ENCODE data around the gene SLC25A24. TPM values are rescaled to one million over a fixed set of nuclear protein-coding genes. Genes with fewer than 3 reads are reported as not detected.
"Not testable (repeated sequence)": the region's sequence is repeated elsewhere in the genome, so short reads cannot be mapped to it uniquely, and the experiment has no call there.

SLC25A24 gene
- total RNA-seq, 2 donors from 2014 or later: 6.3 to 21.5 TPM

DNA sequence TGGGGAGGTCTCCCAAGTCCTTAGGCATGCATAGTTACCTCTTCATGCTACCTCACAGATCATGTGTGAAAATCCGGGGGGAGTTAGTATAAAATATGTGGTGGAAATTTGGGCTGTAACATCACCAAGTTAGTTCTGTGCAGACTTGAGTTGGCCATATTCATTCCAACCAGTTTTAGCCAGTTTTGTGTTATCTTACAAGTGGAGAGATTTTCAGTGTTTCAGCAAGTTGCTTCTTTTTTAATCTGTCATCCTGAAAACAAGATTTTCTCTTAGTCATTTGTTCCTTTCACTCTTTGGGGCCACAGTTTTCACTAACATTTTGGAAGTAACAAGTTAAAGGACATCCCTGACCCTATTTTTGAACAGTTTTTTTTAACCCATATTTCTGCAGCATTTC, 11.3 kb downstream of the SLC25A24 start:
- H3K27ac ChIP-seq: no peak overlapping the region
- intact Hi-C loops (cut with DNase I): no loop called here
- H3K4me1 ChIP-seq: no peaks in the 10 kb centered on the region
- no peaks in the 10 kb centered on the region for H3K9me3 ChIP-seq
- peaks cover 0 to 5% of the 10 kb centered on the region in 2 donors for H3K36me3 ChIP-seq (replicated peaks in 1 of 2; ENCODE audit: insufficient read depth in 1 of 2, low read depth in 2 of 2)
- DNase-seq (no peak), ATAC-seq (no peak)
- H3K27me3 ChIP-seq: no peaks in the 10 kb centered on the region
- 83 to 100% methylated on average over 1 of the region's 1 CpG for WGBS, 2 donors
- no peak overlapping the region for H3K4me3 ChIP-seq
- TF ChIP-seq POLR2A (IDR thresholded peaks at IDR 0.05): no peak
- TF ChIP-seq, protein P1, sequence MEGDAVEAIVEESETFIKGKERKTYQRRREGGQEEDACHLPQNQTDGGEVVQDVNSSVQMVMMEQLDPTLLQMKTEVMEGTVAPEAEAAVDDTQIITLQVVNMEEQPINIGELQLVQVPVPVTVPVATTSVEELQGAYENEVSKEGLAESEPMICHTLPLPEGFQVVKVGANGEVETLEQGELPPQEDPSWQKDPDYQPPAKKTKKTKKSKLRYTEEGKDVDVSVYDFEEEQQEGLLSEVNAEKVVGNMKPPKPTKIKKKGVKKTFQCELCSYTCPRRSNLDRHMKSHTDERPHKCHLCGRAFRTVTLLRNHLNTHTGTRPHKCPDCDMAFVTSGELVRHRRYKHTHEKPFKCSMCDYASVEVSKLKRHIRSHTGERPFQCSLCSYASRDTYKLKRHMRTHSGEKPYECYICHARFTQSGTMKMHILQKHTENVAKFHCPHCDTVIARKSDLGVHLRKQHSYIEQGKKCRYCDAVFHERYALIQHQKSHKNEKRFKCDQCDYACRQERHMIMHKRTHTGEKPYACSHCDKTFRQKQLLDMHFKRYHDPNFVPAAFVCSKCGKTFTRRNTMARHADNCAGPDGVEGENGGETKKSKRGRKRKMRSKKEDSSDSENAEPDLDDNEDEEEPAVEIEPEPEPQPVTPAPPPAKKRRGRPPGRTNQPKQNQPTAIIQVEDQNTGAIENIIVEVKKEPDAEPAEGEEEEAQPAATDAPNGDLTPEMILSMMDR (IDR thresholded peaks at IDR 0.05): no peak

DNA sequence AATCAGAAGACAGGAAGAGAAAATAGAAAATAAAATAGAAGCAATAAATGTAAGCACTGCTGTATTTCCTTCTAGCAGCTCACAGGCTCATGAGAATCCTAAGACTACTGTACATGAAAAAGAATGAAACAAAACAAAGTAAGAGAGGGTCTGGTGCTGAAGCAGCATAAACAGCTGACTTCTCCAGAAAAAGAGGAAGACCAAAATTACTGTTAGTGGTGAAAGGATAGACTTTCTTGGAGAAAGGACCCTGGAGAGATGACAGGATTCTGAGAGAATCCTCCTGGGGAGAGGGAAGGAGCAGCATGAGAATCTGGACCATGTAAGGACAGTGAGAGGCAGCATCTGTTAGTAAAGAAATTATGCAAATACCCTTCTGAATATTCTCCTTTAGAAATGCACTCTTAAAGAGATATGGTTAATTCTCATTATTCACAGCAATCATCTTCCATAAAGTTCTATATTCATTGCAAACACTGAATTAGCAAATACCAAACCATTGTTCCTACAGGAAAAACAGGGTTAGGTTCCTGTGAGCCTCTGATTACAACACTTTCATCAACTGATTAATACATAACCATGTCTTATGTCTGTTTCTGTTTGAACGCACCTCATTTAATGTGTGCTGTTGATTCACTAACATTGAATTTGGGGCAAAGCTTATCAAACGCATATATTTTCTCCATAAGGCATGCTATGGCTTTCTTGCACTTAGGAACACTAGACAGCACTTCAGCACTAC, 17.0 kb downstream of the SLC25A24 start:
- TF ChIP-seq POLR2A (IDR thresholded peaks at IDR 0.05): no peak
- TF ChIP-seq, protein P1 (IDR thresholded peaks at IDR 0.05): no peak
- WGBS, 2 donors: 48 to 74% methylated on average over 2 of the region's 2 CpGs
- no peaks in the 10 kb centered on the region for H3K27me3 ChIP-seq
- H3K4me3 ChIP-seq: no peak overlapping the region
- DNase-seq (no peak), ATAC-seq (no peak)
- H3K36me3 ChIP-seq (replicated peaks in 1 of 2; ENCODE audit: insufficient read depth in 1 of 2, low read depth in 2 of 2): peaks cover 0 to 5% of the 10 kb centered on the region in 2 donors
- intact Hi-C loops (cut with DNase I): no loop called here
- H3K9me3 ChIP-seq: no peaks in the 10 kb centered on the region
- no peak overlapping the region for H3K27ac ChIP-seq
- H3K4me1 ChIP-seq: no peaks in the 10 kb centered on the region

GRCh38 chr1:108179018-108179417, 21.1 kb downstream of the SLC25A24 start:
- 76 to 86% methylated on average over 1 of the region's 1 CpG for WGBS, 2 donors
- no peak overlapping the region for H3K27ac ChIP-seq
- H3K36me3 ChIP-seq (replicated peaks in 1 of 2; ENCODE audit: insufficient read depth in 1 of 2, low read depth in 2 of 2): no peaks in the 10 kb centered on the region
- intact Hi-C loops (cut with DNase I): no loop called here
- H3K4me3 ChIP-seq: no peak overlapping the region
- no peaks in the 10 kb centered on the region for H3K27me3 ChIP-seq
- no peak for DNase-seq
- no peak for ATAC-seq
- no peaks in the 10 kb centered on the region for H3K4me1 ChIP-seq
- peaks cover 0 to 8% (median 0%) of the 10 kb centered on the region in 3 donors for H3K9me3 ChIP-seq
- TF ChIP-seq, protein P1 (IDR thresholded peaks at IDR 0.05): no peak
- TF ChIP-seq POLR2A (IDR thresholded peaks at IDR 0.05): no peak

- H3K9me3 ChIP-seq; H3K27me3 ChIP-seq; H3K36me3 ChIP-seq (replicated peaks in 1 of 2; ENCODE audit: insufficient read depth in 1 of 2, low read depth in 2 of 2); H3K4me3 ChIP-seq; intact Hi-C loops (cut with DNase I); DNase-seq; H3K27ac ChIP-seq; ATAC-seq; H3K4me1 ChIP-seq: not testable (repeated sequence)
- no CpG with 5 or more reads among the region's 1 CpG for WGBS, 2 donors
Measured at GRCh38 chr1:108162409-108162808, 37.7 kb downstream of the SLC25A24 start.

DNA sequence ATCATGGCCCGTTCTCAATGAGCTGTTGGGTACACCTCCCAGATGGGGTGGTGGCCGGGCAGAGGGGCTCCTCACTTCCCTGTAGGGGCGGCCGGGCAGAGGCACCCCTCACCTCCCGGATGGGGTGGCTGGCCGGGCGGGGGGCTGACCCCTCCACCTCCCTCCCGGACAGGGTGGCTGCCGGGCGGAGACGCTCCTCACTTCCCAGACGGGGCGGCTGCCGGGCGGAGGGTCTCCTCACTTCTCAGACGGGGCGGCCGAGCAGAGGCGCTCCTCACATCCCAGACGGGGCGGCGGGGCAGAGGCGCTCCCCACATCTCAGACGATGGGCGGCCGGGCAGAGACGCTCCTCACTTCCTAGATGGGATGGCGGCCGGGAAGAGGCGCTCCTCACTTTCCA, 40.2 kb downstream of the SLC25A24 start:
- H3K27ac ChIP-seq; H3K4me1 ChIP-seq; ATAC-seq; intact Hi-C loops (cut with DNase I); H3K9me3 ChIP-seq; DNase-seq; H3K27me3 ChIP-seq; H3K36me3 ChIP-seq (replicated peaks in 1 of 2; ENCODE audit: insufficient read depth in 1 of 2, low read depth in 2 of 2); H3K4me3 ChIP-seq: not testable (repeated sequence)
- 97 to 100% methylated on average over 11 to 15 of the region's 30 CpGs for WGBS, 2 donors
